ENCODE results near the gene ATP8A2. TPM values are rescaled to one million over a fixed set of nuclear protein-coding genes. Genes with fewer than 3 reads are reported as not detected.

ATP8A2 gene
- total RNA-seq, 3 donors from 2014 or later (not counting 1 experiment from before 2014, with no cell fraction given): 0.43 to 0.68 (median 0.59) TPM

DNA sequence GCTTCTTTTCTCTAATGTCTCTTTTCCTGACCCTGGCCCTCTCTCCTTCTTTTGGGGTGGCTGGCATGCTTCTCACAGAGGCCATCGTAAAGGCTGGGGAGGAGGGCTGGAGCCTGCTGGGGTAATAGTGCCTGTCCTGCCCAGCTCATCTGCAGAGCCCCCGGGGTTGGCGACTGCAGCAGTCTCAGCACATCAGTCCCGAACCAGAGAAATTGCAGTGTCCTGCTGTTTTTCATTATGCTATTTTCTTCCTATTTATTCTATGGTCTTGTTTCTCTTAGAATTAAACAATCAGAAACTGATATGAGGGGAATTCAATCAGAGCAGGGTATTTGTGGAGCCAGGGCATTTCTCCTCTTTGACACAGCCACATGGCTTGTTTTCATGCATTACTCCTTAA is 513.6 kb downstream of the ATP8A2 start:
- Mint-ChIP-seq H3K9me3 (no peaks in the 10 kb centered on the region), H3K27me3 (ENCODE audit: low read depth in 2 of 2) (peaks cover 0 to 8% of the 10 kb centered on the region in 2 donors), H3K27ac (no peak overlapping the region), H3K36me3 (no peaks in the 10 kb centered on the region), H3K4me3 (no peak overlapping the region), H3K4me1 (peaks cover 0 to 7% of the 10 kb centered on the region in 2 donors)
- TF ChIP-seq, protein P1, sequence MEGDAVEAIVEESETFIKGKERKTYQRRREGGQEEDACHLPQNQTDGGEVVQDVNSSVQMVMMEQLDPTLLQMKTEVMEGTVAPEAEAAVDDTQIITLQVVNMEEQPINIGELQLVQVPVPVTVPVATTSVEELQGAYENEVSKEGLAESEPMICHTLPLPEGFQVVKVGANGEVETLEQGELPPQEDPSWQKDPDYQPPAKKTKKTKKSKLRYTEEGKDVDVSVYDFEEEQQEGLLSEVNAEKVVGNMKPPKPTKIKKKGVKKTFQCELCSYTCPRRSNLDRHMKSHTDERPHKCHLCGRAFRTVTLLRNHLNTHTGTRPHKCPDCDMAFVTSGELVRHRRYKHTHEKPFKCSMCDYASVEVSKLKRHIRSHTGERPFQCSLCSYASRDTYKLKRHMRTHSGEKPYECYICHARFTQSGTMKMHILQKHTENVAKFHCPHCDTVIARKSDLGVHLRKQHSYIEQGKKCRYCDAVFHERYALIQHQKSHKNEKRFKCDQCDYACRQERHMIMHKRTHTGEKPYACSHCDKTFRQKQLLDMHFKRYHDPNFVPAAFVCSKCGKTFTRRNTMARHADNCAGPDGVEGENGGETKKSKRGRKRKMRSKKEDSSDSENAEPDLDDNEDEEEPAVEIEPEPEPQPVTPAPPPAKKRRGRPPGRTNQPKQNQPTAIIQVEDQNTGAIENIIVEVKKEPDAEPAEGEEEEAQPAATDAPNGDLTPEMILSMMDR (IDR thresholded peaks at IDR 0.05): no peak
- no peaks in the 10 kb centered on the region for H3K36me3 ChIP-seq (ENCODE audit: control insufficient read depth, insufficient read depth, low read length)
- no peak overlapping the region for H3K4me3 ChIP-seq (ENCODE audit: low read length)
- no peaks in the 10 kb centered on the region for H3K4me1 ChIP-seq (ENCODE audit: control insufficient read depth, insufficient read depth, low read length)
- intact Hi-C loops (cut with micrococcal nuclease): no loop called here
- DNase-seq (no peak), ATAC-seq (no peak)
- WGBS (ENCODE audit: insufficient coverage): 84% methylated on average over 4 of the region's 4 CpGs
- no peaks in the 10 kb centered on the region for H3K9me3 ChIP-seq (ENCODE audit: control insufficient read depth, insufficient read depth, low read length)
- H3K27me3 ChIP-seq (ENCODE audit: control insufficient read depth, insufficient read depth, low read length): no peaks in the 10 kb centered on the region
- H3K27ac ChIP-seq (ENCODE audit: low read length): no peak overlapping the region

DNA sequence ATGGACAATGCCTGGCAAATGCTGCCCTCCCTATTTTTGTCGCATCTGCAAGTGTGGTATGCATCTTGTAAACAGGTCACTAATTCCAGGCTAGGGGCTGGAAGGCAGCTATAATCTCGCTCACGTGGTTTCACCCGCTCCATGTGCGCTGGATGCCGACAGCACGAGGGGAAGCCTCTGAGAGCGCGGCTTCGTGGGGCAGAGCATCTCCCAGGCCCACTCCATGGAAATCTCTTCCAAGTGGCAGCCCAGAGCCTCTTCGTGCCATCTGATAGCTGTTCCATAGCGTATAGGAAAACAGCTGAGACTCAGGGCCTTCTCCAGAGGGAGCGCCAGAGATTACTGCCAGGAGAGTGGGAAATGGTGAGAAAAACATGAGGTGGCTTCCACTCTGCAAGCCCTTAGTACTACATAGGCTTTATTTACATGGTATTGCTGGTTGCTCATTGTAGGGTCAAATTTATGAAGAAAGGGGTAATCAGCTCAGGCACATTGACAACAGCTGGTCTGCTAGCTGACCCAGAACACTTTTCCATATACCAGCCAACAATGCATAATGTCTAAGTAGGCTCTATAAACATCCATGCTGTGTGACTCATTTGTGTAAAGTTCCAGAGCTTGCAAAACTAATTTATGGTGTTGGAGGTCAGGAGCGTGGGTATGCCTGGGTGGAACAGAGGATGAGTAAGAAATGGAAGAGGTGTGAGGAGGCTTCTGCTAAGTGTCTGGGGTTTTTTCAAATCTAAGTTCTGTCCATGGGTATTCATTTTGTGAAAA is 514.9 kb downstream of the ATP8A2 start:
- TF ChIP-seq, protein P1 (IDR thresholded peaks at IDR 0.05): no peak
- Histone ChIP-seq H3K4me3 (ENCODE audit: low read length) (no peak overlapping the region), H3K4me1 (ENCODE audit: control insufficient read depth, insufficient read depth, low read length) (no peaks in the 10 kb centered on the region), H3K9me3 (ENCODE audit: control insufficient read depth, insufficient read depth, low read length) (no peaks in the 10 kb centered on the region), H3K36me3 (ENCODE audit: control insufficient read depth, insufficient read depth, low read length) (no peaks in the 10 kb centered on the region), H3K27ac (ENCODE audit: low read length) (no peak overlapping the region), H3K27me3 (ENCODE audit: control insufficient read depth, insufficient read depth, low read length) (no peaks in the 10 kb centered on the region)
- no peaks in the 10 kb centered on the region for H3K9me3 Mint-ChIP-seq
- WGBS (ENCODE audit: insufficient coverage): 89% methylated on average over 14 of the region's 14 CpGs
- DNase-seq (no peak), ATAC-seq (peak in 1 of 3 donors; percentile 25)
- no peaks in the 10 kb centered on the region for H3K36me3 Mint-ChIP-seq
- H3K4me1 Mint-ChIP-seq: peaks cover 0 to 7% of the 10 kb centered on the region in 2 donors
- intact Hi-C loops (cut with micrococcal nuclease): no loop called here
- H3K27ac Mint-ChIP-seq: no peak overlapping the region
- H3K4me3 Mint-ChIP-seq: no peak overlapping the region
- peaks cover 0 to 8% of the 10 kb centered on the region in 2 donors for H3K27me3 Mint-ChIP-seq (ENCODE audit: low read depth in 2 of 2)

DNA sequence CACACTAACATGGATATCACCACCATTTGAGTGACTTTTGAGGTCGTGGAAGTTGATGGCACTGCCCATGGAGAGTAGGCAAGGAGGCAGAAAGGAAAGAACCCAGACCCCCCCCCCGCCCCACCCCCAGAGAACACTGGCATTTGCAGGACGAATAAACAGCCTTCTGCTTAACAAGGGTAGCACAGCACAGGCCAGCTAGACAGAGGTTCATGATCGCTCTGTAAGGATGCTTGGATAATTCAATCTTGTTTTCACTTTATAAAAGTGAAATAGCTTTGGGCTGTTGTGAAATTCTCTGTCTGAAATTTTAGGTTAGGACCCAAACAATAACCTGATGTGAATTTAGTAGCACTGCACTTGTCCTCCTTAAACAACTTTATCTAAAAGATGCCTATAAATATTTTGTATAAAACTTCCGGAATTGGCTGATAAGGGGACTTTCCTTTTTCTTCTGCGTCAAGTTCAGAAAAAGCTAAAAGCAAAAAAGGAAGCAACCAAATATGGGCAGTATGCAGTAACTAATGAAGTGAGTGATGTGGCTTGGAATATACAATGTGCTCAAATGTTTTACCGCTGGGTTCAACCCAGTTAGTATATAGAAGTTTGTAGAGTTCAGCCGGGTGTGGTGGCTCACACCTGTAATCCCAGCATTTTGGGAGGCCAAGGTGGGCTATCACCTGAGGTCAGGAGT is 516.3 kb downstream of the ATP8A2 start:
- Mint-ChIP-seq H3K27ac (no peak overlapping the region), H3K4me3 (no peak overlapping the region)

More for the DNA sequence above, 516.3 kb downstream of the ATP8A2 start:
- Mint-ChIP-seq H3K4me1 (no peaks in the 10 kb centered on the region), H3K9me3 (no peaks in the 10 kb centered on the region), H3K36me3 (no peaks in the 10 kb centered on the region), H3K27me3 (ENCODE audit: low read depth in 2 of 2) (peaks cover 0 to 8% of the 10 kb centered on the region in 2 donors)
- no peaks in the 10 kb centered on the region for H3K36me3 ChIP-seq (ENCODE audit: control insufficient read depth, insufficient read depth, low read length)
- H3K4me1 ChIP-seq (ENCODE audit: control insufficient read depth, insufficient read depth, low read length): no peaks in the 10 kb centered on the region
- H3K27ac ChIP-seq (ENCODE audit: low read length): no peak overlapping the region
- TF ChIP-seq, protein P1 (IDR thresholded peaks at IDR 0.05): no peak
- H3K4me3 ChIP-seq (ENCODE audit: low read length): no peak overlapping the region
- DNase-seq (peak in 1 of 2 donors; percentile 73), ATAC-seq (peak in 2 of 3 donors; percentile 54 to 60)
- no peaks in the 10 kb centered on the region for H3K9me3 ChIP-seq (ENCODE audit: control insufficient read depth, insufficient read depth, low read length)
- intact Hi-C loops (cut with micrococcal nuclease): no loop called here
- WGBS (ENCODE audit: insufficient coverage): 91% methylated on average over 6 of the region's 8 CpGs
- H3K27me3 ChIP-seq (ENCODE audit: control insufficient read depth, insufficient read depth, low read length): no peaks in the 10 kb centered on the region

All from natural killer cell (primary cell).